ENCODE results near the gene PEA15.

PEA15 gene

DNA sequence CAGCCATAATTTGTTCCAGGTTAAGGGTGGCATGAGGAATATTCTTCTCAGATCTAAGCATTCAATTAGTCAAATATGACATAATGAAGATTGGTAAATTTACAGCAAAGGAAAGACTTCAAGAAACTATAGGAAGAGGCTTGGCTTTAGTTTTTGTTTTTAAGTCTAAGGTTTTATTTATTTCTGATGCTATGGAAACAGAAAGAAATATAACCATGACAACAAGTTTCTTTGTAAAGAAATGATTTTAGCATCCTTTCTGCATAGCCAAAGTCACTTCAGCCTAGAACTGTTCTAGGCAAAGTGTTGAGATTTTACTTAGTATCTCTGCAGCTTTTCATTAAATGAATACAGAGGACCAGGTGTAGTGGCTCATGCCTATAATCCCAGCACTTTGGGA is 27.7 kb downstream of the PEA15 start:
- no peak overlapping the region for H3K4me3 ChIP-seq (replicated peaks; ENCODE audit: low read depth, low read length)
- DNase-seq (ENCODE audit: low read depth): no peak
- TF ChIP-seq CTCF (IDR thresholded peaks at IDR 0.05; ENCODE audit: low read length, missing control alignments): no peak

DNA sequence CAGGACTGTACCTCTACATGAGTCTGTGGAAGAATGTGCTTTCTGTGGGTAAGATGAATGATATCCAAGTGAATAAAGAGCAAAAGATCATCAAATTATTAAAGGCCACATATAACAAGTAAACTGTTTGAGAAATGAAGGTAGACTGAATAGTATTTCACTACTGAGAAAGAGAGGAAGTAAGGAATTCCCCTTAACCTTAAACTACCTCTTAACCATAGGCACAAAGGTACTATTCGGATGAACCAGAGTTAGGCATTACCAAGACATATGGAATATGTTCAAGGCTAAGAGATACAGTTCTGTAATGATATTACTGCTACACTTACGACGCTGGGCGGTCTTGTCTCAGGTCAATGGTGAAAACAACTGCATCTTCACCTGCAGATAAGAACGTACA is 31.6 kb downstream of the PEA15 start:
- TF ChIP-seq CTCF (IDR thresholded peaks at IDR 0.05; ENCODE audit: low read length, missing control alignments): no peak
- no peak for DNase-seq (ENCODE audit: low read depth)
- H3K4me3 ChIP-seq (replicated peaks; ENCODE audit: low read depth, low read length): no peak overlapping the region

DNA sequence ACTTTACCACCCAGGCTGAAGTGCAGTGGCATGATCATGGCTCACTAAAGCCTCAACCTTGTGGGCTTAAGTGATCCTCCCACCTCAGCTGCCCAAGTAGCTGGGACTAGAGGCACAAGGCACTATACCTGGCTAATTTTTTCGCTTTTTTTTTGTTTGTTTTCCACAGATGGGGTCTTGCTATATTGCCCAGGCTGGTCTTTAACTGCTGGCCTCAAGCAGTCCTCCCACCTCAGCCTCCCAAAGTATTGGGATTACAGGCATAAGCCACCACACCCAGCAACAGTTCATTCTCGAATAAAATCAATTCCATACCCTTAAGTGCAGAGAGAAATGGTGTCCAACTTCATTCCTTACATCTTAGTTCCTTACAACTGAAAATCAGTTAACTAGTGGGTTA is 32.4 kb downstream of the PEA15 start:
- H3K4me3 ChIP-seq (replicated peaks; ENCODE audit: low read depth, low read length): no peak overlapping the region
- no peak for DNase-seq (ENCODE audit: low read depth)
- no peak for TF ChIP-seq CTCF (IDR thresholded peaks at IDR 0.05; ENCODE audit: low read length, missing control alignments)

DNA sequence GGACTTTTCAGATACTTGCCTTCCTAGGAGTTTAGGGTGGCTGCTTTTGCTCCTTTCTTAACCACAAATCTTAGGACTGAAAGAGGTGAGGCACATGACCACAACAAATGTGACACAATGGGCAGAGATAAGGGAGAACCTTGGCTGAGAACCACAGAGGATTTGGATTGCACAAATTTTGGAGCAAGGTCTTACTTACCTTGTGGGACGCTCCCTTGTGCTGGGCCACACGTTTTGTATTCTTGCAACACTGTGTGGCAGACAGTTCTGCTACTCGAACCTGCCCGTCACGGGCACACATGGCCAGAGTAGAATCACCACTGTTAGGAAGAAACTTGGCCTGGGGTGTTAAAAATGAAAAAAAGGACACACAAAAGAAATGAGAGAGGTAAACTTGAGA is 33.2 kb downstream of the PEA15 start:
- no peak overlapping the region for H3K4me3 ChIP-seq (replicated peaks; ENCODE audit: low read depth, low read length)
- no peak for TF ChIP-seq CTCF (IDR thresholded peaks at IDR 0.05; ENCODE audit: low read length, missing control alignments)
- no peak for DNase-seq (ENCODE audit: low read depth)

DNA sequence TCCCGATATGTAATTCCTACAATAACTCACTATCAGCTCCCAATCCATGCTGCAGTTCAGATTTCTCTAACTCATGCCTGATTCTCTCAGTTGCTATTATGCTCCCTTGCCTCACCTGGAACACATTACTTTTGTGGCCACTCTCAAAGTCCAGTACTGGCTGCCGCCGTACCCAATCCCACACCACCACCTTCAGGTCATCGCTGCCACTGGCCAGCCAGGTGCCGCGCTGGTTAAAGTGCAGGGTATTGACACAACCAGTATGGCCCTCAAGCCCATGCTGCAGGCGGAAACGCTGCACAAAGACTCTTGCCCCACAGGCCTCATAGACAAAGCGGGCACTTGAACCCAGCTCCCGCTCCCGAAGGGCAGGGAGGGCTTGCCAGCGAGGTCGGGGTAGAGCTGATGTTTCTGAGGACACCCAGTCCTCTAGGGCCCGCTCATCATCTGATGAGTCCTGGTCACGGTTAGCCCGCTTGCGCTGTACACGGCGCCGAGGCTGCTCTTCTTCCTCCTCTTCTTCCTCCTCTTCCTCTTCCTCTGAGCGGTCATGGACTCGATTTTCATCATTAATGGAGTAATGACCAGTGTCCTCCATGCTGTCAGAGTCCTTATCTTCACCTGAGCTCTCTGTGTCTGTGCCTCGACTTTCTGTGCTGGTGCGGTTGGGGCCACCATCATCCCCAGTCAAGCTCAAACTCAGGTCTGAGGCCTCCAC is 34.6 kb downstream of the PEA15 start:
- no peak overlapping the region for H3K4me3 ChIP-seq (replicated peaks; ENCODE audit: low read depth, low read length)
- no peak for TF ChIP-seq CTCF (IDR thresholded peaks at IDR 0.05; ENCODE audit: low read length, missing control alignments)
- DNase-seq (ENCODE audit: low read depth): no peak

- DNase-seq (ENCODE audit: low read depth): no peak
- H3K4me3 ChIP-seq (replicated peaks; ENCODE audit: low read depth, low read length): no peak overlapping the region
- no peak for TF ChIP-seq CTCF (IDR thresholded peaks at IDR 0.05; ENCODE audit: low read length, missing control alignments)
Measured at GRCh38 chr1:160243767-160244166, 38.6 kb downstream of the PEA15 start.

DNA sequence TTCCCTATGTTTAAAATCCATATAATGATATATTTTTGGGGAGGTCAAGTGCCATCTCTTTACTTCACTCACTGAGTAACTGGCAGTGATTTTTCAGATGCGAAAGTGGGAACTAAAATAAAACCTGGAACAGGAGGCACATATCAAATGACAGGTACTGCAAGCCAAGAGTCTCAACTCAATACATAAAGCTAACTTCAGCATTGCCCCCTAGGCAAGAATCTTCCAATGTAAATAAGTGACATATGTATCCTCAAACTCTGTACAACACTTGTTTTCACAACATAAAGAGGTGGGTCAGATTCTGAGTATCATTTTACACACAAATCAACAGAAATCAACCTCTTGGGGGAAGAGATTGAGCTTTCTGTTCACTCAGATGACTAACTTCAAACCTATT is 39.0 kb downstream of the PEA15 start:
- no peak for DNase-seq (ENCODE audit: low read depth)
- TF ChIP-seq CTCF (IDR thresholded peaks at IDR 0.05; ENCODE audit: low read length, missing control alignments): no peak

More for the DNA sequence above, 39.0 kb downstream of the PEA15 start:
- no peak overlapping the region for H3K4me3 ChIP-seq (replicated peaks; ENCODE audit: low read depth, low read length)
